Loucy (cell line): ENCODE results near the gene FAM219B.

ENCODE experiments used
- H2AFZ ChIP-seq: fragments of 200-600 bp; sonication (generic); 2 replicates; pipeline ENCODE4 v1.6.0; 2016; ENCODE audit warnings: antibody characterized with exemption, mild to moderate bottlenecking, low read length, moderate library complexity
- H3F3A ChIP-seq: fragments of 200-600 bp; 2 replicates; pipeline ENCODE4 v1.6.0; 2016; ENCODE audit warnings: antibody characterized with exemption, low read depth, mild to moderate bottlenecking
- H3K27me3 ChIP-seq: fragments of 200-600 bp; sonication (generic); 2 replicates; pipeline ENCODE4 v1.6.1; 2014; ENCODE audit warnings: low read length, mild to moderate bottlenecking; ENCODE audit not compliant: insufficient read depth, poor library complexity, severe bottlenecking
- H3K36me3 ChIP-seq: fragments of 200-600 bp; sonication (generic); 2 replicates; pipeline ENCODE4 v1.6.1; 2016; ENCODE audit warnings: low read length; ENCODE audit not compliant: insufficient read depth
- H3K4me1 ChIP-seq: fragments of 200-600 bp; sonication (generic); 2 replicates; pipeline ENCODE4 v1.5.1; 2014; ENCODE audit warnings: low read length, mild to moderate bottlenecking; ENCODE audit not compliant: insufficient read depth, poor library complexity, severe bottlenecking
- H3K4me2 ChIP-seq: fragments of 200-600 bp; sonication (generic); 2 replicates; pipeline ENCODE4 v1.6.0; 2014; ENCODE audit warnings: antibody characterized with exemption, low read length, low read depth, mild to moderate bottlenecking; ENCODE audit not compliant: poor library complexity, severe bottlenecking
- H3K4me3 ChIP-seq: fragments of 200-600 bp; sonication (generic); 2 replicates; pipeline ENCODE4 v1.5.1; 2014; ENCODE audit warnings: low read length, mild to moderate bottlenecking, mixed read lengths; ENCODE audit not compliant: poor library complexity, severe bottlenecking
- H3K79me2 ChIP-seq: fragments of 200-600 bp; sonication (generic); 2 replicates; pipeline ENCODE4 v1.6.1; 2014; ENCODE audit warnings: low read length; ENCODE audit not compliant: insufficient read depth
- H3K9ac ChIP-seq: fragments of 200-600 bp; sonication (generic); 2 replicates; pipeline ENCODE4 v1.6.0; 2014; ENCODE audit warnings: mild to moderate bottlenecking, low read depth, low read length, moderate library complexity; ENCODE audit not compliant: poor library complexity, severe bottlenecking
- H3K9me2 ChIP-seq: fragments of 200-600 bp; sonication (generic); replicated peaks from 2 replicates; pipeline ENCODE4 v1.6.1; 2016; ENCODE audit warnings: low read depth, low read length, mixed read lengths
- H3K9me3 ChIP-seq: fragments of 200-600 bp; sonication (generic); 2 replicates; pipeline ENCODE4 v1.6.1; 2014; ENCODE audit warnings: mild to moderate bottlenecking, antibody characterized with exemption, low read length, low read depth; ENCODE audit not compliant: insufficient read depth
- H4K20me1 ChIP-seq: fragments of 200-600 bp; sonication (generic); 2 replicates; pipeline ENCODE4 v1.6.0; 2014; ENCODE audit warnings: antibody characterized with exemption, low read length, mild to moderate bottlenecking; ENCODE audit not compliant: insufficient read depth, poor library complexity, severe bottlenecking
- EZH2phosphoT487 ChIP-seq: fragments of 200-600 bp; IDR thresholded peaks from 2 replicates; pipeline ENCODE4 v1.6.1; 2018; ENCODE audit warnings: antibody characterized with exemption, mild to moderate bottlenecking, moderate library complexity, borderline replicate concordance
- TF ChIP-seq, protein P1 (sequence below): fragments of 200-600 bp; sonication (generic); conservative IDR thresholded peaks from 2 replicates; pipeline ENCODE4 v1.5.1; 2014; ENCODE audit warnings: mild to moderate bottlenecking, antibody characterized with exemption, low read length

FAM219B gene

GRCh38 chr15:74872702-74873035, 34.0 kb downstream of the FAM219B start:
- Histone ChIP-seq H3K36me3 (no peaks in the 10 kb centered on the region), H3K9ac (peak overlapping the region; percentile 88), H3K4me1 (peaks cover 47% of the 10 kb centered on the region), H3K9me2 (no peaks in the 10 kb centered on the region), H2AFZ (peak overlapping the region; percentile 93), H3K4me2 (peak overlapping the region; percentile 96), H3K27me3 (no peaks in the 10 kb centered on the region), H3K79me2 (peaks cover 44% of the 10 kb centered on the region), H3F3A (peaks cover 24% of the 10 kb centered on the region), H4K20me1 (peaks cover 30% of the 10 kb centered on the region), H3K4me3 (peak overlapping the region; percentile 99), H3K9me3 (no peaks in the 10 kb centered on the region)
- TF ChIP-seq EZH2phosphoT487, result no peak
- TF ChIP-seq, protein P1, sequence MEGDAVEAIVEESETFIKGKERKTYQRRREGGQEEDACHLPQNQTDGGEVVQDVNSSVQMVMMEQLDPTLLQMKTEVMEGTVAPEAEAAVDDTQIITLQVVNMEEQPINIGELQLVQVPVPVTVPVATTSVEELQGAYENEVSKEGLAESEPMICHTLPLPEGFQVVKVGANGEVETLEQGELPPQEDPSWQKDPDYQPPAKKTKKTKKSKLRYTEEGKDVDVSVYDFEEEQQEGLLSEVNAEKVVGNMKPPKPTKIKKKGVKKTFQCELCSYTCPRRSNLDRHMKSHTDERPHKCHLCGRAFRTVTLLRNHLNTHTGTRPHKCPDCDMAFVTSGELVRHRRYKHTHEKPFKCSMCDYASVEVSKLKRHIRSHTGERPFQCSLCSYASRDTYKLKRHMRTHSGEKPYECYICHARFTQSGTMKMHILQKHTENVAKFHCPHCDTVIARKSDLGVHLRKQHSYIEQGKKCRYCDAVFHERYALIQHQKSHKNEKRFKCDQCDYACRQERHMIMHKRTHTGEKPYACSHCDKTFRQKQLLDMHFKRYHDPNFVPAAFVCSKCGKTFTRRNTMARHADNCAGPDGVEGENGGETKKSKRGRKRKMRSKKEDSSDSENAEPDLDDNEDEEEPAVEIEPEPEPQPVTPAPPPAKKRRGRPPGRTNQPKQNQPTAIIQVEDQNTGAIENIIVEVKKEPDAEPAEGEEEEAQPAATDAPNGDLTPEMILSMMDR, result no peak

- no peak overlapping the region for H2AFZ ChIP-seq
- H3F3A ChIP-seq, result peaks cover 24% of the 10 kb centered on the region
- H3K4me1 ChIP-seq, result peaks cover 65% of the 10 kb centered on the region
- peak overlapping the region; percentile 57 for H3K9ac ChIP-seq
- H3K9me2 ChIP-seq, result no peaks in the 10 kb centered on the region
- peaks cover 45% of the 10 kb centered on the region for H4K20me1 ChIP-seq
- H3K9me3 ChIP-seq, result no peaks in the 10 kb centered on the region
- no peaks in the 10 kb centered on the region for H3K36me3 ChIP-seq
- H3K4me3 ChIP-seq, result peak overlapping the region; percentile 63
- peaks cover 65% of the 10 kb centered on the region for H3K79me2 ChIP-seq
- H3K27me3 ChIP-seq, result no peaks in the 10 kb centered on the region
- TF ChIP-seq, protein P1, result no peak
- TF ChIP-seq EZH2phosphoT487, result no peak
- peak overlapping the region; percentile 85 for H3K4me2 ChIP-seq
Measured at GRCh38 chr15:74870436-74871215, 36.0 kb downstream of the FAM219B start.

GRCh38 chr15:74869726-74870407, 36.8 kb downstream of the FAM219B start:
- H3K4me1 ChIP-seq, result peaks cover 68% of the 10 kb centered on the region
- H3K4me2 ChIP-seq, result peak overlapping the region; percentile 85
- peaks cover 45% of the 10 kb centered on the region for H4K20me1 ChIP-seq
- no peaks in the 10 kb centered on the region for H3K36me3 ChIP-seq
- H3F3A ChIP-seq, result peaks cover 24% of the 10 kb centered on the region
- peak overlapping the region; percentile 63 for H3K4me3 ChIP-seq
- H3K27me3 ChIP-seq, result no peaks in the 10 kb centered on the region
- H3K9me3 ChIP-seq, result no peaks in the 10 kb centered on the region
- peak overlapping the region; percentile 57 for H3K9ac ChIP-seq
- TF ChIP-seq, protein P1, result no peak
- TF ChIP-seq EZH2phosphoT487, result no peak
- peaks cover 70% of the 10 kb centered on the region for H3K79me2 ChIP-seq
- H2AFZ ChIP-seq, result no peak overlapping the region
- no peaks in the 10 kb centered on the region for H3K9me2 ChIP-seq
